GM18502 (cell line): ENCODE results near the gene NEDD4L.
"Not testable (repeated sequence)": the region's sequence is repeated elsewhere in the genome, so short reads cannot be mapped to it uniquely, and the experiment has no call there.

ENCODE experiments used
- ATAC-seq: cut with Tn5 transposase; IDR thresholded peaks from one replicate; pipeline ENCODE4 v1.9.1; 2021; ENCODE audit warnings: mild to moderate bottlenecking; ENCODE audit not compliant: unreplicated experiment, poor library complexity

NEDD4L gene

DNA sequence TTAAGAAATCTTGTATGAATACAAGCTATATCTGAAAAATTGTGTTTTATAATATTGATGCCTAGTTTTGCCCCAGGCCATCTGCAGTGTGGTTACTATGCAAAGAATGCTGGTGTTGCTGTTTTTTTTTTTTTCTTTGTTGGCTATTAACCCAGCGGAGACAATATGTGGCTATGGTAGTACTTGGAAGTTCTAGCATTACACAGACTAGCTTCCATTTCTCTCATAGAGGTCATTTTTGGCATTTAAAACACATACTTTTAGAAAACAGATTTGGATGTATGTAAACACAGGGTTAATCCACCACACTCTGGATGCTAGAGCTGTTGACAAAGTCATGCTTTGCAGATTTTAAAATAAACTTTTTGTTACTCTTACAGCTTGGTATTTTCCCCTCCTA, 209.8 kb downstream of the NEDD4L start:
- ATAC-seq: no peak

DNA sequence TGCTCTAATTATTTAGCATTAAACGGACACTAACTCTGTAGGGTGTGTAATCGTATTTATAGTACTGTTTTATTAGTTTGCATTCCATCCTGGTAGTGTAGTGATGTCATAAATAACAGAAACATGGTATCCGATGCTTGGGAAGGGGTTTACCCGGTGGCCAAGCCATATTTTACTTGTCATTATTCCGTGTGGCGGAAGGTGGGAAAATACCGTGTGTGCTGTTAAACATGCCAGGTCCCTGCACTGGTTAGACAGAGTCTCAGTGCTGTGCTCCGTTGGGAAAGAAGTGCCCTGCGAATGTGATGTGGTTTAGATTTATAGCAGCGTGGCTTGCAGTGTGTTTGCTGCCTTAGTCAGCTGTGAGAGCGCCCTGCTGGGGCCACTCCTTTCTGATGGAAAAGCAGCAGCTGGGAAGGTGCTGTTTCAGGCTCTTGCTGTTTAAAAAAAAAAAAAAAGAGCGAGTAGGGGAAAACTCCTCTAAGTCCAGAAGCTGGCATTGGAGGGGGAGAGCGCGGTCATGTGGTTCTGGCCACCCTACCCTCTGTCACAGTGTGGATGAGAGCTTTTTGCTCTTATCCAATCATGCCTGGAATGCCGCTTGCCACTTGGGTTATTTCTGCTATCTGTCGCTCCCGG, 211.0 kb downstream of the NEDD4L start:
- no peak for ATAC-seq

DNA sequence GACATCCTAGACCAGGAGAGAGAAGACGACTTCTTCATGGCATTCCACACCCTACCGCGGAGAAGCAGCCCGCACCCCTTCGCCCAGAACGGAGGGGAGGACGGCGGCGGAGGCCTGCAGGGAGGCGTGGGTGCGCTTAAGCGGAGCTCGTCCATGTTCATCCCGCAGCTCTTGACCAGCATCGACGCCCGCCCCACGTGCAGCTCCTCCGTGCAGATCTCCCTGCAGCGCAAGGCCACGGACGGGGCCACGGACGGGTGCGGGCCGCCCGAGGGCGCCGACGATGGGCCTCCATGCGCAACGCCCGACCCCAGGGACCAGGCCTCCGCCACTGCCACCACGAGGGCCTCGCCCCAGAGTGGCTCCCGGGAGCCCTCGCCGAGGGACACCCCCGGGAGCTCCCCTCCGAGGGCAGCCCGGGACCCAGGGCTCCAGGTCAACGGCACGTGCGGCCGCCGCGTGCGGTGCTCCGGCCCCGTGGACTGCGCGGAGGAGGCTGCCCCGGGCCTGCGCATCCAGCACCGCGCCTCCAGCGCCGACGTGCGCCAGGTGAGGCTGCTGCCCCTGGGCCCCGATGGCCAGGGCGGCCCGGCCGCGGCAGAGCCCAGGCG, 211.8 kb downstream of the NEDD4L start:
- ATAC-seq: no peak

DNA sequence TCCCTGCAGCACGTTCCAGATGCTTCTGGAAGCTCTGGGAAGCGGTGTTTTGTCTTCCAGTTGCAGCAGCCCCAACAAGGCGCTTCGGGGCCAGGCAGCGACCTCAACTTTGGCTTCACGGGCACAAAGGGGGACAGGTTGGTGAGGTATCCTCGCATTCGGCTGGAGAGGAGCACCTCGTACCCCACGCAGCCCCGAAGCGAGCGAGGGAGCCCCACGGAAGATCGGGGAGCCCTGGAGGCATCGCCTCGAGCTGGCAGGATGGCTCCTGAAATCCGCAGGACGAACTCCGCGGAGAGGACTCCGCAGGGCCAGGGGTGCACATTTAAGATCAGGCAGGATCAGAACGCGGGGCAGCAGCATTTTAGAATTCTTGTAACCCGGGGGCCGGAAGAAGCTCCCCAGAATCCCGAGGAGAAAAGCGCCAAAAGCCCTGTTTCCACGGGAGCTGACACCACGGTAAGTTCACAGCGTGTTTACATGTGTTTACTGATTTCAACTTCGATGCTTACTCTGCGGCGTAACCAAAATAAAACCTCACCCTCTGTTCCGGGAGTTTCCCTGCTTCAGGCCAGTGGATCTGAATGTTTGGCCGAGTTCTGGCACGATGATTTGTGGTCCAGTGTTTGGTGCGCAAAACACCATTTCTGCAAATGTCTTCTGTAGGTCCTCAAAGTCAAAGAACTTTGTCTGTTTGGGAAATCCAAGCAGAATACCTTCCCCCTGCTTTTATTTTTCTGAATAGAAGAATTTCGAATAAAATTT, 212.5 kb downstream of the NEDD4L start:
- ATAC-seq: no peak

DNA sequence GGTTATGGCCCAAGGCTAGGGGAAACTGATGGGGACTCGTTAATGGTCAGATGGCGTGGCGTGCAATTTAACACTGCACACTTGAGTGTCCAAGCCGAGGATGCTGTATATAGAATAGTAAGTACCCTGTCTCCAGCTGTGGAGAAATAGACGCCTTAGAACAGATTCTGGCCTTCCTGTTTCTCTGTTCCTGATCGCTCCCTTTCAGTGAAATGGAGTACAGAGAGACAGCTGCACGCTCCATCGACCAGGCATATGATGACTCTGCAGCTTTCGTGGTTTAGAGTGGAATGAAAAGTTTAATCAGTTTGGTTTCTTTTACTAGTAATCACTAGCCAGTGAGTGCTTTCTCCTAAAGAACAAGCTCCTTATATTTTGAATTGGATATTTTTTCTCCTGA, 213.4 kb downstream of the NEDD4L start:
- no peak for ATAC-seq

DNA sequence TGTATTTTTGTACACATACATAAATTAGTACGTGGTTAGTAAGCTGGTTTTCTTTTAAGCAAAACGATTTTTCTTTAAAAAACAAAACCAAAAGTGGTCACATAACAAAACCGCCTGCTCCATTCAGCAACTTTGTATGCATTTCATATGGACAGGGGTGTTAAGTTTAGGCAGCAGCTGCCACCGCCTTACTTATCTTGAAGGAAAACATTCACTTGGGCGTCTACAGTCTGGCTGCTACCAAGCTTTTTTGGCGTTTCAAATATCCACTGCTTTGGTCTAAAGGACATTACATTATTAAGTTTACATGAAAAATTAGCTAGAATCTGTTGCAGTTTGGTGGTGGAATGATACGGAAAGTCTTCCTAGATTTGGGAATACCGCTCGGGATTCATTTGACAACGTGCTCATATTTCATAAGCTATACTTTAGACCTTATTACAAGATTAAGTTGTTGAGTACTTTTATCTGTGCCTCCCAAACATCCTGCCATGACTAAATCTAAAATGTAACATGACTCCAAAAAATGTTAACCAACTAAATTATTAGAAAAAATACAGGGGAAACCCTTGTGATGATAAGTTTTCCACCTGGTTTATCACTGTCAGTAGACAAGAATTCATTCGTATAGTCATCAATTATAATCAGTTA, 214.8 kb downstream of the NEDD4L start:
- ATAC-seq: no peak

DNA sequence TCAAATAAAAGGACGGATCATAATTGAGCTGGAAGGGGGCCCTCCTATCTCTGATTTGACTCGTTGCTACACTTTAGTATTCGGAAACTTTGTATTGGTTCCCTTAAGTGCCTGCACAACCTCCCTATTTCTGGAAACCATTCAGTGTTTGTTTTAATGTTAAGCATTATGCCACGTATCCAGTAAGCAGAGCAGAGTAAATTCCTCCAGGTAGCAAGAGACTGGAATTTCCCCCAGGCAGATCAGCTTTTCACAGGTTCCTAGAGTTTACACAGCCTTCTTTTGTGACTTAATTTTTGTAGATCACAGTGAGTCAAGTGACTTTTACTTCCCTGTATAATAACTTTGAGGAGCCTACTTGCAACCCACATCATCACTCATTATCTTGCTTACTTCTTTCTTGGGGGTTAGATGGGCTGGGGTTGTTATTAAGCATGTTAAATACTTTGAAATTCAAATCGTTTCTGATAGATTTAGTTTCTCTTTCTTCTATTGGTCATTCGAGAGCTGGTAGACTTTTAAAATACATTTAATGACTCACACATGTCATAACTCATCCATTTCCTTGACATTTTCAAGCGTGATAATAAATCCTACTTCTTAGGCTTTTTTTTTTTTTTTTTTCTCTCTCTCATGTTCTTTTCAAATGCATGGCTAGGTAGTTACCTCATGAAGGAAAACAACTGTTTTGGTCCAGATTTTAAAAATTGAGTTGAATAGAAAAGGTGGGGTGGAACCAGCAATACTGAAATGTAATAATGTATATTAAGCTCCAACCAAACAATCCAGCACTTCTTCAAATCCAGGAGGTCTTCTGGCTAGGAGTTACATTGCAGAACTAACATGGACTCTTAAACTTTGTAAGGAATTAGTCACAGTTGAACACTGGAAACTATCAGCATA, 219.3 kb downstream of the NEDD4L start:
- ATAC-seq: no peak

DNA sequence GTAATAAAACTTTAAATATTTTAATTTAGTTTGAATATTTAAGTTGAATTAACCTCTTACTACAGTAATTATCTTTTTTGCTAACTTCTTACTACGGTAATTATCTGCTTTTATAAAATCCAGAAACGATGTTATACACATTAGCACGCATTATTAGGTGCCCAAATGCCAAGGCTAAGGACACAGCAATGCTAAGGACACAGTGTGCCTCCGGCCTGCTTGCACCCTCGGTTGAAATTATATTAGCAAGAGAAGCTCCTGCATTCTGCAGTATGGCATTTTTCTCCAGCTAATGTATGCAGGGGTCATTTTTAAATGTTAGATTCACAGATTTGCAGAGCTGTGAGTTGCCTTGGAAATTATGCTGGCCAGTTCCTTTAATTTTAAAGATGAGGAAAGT, 220.0 kb downstream of the NEDD4L start:
- ATAC-seq: no peak

DNA sequence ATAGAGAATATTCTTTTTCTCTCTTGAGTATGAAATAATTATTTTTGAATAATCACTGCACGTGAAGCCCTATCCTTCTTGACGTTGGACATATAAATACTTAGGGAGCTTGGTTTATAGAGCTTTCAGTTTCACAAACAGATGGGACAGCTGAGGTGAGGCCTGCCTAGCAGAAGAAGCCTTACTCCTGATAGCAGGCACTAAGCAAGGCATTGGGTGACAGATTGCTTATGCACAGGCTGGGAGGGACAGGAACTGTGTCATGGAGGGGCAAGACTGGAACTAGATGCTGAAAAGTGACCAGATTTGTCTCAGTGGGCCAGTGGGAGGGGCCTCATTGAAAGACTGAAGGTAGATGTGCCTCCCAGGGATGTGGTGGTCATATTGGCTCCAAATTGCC, 220.8 kb downstream of the NEDD4L start:
- no peak for ATAC-seq

DNA sequence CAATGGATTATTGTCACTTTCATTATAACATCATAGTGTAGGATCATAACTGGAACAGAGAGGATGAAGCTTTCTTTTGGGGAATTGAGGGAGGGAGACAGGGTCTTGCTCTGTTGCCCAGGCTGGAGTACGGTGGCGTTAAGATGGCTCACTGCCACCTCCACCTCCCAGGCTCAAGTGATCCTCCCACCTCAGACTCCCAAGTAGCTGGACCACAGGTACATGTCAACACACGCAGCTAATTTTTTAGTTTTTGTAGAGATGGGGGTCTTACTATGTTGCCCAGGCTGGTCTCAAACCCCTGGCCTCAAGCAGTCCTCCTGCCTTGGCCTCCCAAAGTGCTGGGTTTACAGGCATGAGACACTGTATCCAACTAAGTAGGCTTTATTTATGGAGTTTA, 221.5 kb downstream of the NEDD4L start:
- ATAC-seq: not testable (repeated sequence)

DNA sequence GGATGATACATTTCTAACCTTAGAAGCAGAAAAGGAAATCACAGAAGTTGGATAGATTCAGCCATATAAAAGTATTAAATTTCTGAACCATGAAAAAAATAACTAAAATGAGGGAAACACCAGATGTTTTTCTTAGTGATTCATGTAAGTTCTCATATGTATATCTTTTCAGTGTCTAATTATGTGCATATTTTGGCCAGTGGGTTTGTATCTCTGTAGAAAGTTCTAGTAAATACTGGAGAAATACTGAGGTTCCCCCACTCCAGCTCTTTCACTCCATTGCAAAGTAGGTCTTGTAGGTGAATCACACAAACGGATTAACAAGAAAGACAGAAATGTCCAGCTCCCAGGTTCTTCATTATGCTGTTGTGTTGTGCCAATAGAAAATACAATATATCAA, 222.3 kb downstream of the NEDD4L start:
- no peak for ATAC-seq

DNA sequence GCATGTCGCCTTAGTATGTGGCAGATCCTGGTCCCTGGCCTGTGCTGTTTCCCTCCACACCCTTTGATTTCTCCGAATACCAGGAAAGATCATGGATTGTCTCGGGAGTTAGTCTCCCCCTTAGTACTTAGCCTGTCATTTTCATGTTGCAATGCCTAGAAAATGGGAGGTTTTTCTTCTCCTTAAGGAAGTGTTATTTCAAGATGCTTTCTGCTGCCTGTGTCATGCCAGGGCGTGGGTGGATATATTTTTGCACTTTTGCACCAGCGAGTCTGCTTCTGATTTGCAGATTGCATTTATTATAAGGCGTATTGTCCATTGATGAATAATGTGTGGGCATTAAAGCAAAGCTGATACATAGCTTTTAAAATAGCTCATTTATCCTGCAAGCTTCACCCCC, 223.5 kb downstream of the NEDD4L start:
- ATAC-seq: no peak

DNA sequence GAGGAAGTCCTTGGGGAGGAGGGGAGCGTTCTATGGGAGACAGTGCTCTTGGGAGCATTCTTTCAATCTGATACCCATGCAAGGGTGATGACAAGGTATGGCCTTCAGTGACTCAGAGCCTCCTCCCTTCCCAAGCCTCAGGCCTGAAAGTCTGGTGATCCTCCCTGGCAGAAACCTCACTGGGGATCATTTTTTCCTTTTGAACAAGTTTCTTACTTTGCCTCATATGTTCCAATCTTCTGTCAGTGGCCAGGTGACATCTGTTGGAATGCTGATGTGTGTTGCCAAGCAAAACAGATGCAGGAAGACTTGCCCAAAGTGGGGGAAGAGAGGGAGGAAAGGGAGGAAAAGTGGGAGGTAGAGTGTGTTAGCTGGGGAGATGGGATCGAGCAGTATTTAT, 224.8 kb downstream of the NEDD4L start:
- no peak for ATAC-seq

DNA sequence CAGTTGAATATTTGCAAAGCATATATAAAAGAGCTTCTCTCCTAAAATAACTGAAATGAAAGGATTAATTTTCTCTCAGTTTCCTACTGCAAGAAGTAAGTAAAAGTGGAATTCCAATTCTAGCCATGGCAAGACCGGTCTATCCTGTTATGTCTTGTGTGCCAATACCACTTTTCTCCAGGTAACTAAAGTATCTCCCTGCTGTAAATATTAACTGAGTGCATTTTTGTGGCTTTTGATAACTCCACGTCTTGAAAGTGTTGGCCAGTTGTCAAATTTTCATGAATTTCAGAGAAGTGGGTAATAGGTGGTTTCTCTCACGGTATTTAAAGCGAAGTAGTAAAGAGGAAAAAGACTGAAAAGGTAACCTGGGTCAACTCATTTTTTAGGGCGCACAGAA, 225.9 kb downstream of the NEDD4L start:
- ATAC-seq: no peak

DNA sequence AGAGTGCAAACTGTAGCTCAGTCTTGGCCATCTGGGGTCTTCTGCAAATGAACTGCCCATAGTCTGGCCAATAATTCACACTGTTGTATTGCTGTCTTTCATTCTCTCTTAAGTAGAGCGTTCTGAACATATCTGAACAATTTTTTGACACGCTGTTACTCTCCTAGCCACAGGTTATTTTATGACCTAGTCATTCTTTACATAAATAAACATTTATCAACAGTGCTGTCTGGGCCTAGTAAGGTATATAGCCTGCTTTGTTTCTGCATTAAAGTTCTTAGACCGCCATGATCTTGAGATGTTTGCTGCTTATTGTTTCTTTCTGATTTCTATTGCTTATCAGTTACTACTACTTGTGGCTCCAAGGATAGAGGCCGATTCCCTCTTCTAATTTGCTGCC, 226.4 kb downstream of the NEDD4L start:
- ATAC-seq: no peak

DNA sequence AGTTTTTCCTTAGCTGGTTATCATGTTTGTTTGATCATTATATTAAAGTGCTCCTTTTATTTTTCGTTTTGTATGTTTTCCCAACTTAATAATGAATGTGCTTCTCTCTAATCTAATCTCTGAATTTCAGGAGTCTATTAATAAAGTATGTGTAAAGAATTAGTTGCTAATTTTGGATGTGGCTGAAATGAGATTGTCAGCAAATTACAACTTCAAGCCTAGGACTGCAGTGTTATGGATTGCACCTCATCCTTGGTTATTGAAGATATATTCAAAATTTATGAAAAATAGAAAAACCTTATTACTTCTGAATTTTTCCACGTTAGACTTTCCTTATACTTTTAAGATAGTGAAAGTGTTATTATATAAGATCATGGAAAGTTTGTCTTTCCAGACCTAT, 227.7 kb downstream of the NEDD4L start:
- ATAC-seq: no peak

DNA sequence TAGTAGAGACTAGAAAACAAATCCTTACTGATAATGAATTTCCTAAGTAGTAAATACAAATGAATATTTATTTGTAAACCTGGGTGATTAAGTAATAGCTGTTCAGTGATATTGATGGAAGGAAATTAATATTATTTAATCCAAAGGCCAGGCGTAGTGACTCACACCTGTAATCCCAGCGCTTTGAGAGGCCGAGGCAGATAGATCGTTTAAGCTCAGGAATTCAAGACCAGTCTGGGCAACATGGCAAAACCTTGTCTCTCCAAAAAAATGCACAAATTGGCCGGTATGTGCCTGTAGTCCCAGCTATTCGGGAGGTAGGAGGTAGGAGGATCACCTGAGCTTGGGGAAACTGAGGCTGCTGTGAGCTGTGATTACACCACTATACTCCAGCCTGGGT, 228.2 kb downstream of the NEDD4L start:
- no peak for ATAC-seq

DNA sequence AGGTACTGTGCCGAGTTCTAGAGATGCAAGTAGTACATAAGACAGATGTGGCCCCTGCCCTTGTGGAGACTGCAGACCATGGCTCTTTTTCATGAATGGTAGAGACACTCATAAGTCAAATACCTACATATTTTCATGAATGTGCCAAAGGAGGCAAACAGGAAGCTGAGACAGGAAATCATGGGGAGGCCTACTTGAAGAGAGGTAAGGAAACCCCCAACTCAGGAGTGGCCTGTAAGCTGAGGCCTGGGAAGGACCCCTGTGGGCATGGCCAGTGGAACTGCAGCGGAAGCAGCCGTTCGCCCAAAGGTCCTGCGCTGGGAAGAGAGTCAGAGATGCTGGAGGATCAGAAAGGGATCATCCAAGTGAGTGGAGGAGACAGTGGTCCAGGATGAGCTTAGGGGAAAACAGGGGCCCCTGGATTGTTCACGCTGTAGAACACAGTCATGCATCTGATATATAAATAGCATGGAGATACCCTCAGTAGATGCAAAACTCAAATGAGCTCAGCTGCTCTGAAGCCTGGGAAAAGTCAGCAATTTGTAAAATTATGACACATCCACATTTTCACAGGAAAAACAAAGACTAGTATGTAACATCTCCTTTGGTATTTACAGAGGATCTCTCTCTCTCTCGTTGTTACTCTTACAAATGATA, 228.9 kb downstream of the NEDD4L start:
- ATAC-seq: no peak

DNA sequence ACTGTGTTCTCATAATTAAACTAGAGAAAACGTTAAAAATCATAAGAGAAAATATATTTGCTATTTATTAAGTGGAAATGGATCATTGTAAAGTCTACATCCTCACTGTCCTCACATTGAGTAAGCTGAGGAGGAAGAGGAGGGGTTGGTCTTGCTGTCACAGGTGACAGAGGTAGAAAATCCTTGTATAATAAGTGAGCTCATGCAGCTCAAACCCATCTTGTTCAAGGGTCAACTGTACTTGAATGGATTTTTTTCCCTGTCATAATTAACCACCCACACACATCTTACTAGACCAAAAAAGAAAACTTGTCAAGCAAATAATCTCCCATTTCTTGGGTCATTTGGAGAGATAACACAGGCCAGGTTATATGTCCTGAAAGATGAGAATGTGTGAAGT, 231.2 kb downstream of the NEDD4L start:
- ATAC-seq: no peak
